SK-N-SH (cell line): ENCODE results near the gene CTXN3. TPM values are rescaled to one million over a fixed set of nuclear protein-coding genes. Genes with fewer than 3 reads are reported as not detected.

Experiments
- CTCF ChIA-PET: fragments of 300-600, 350-600 bp; formaldehyde crosslinking; extraction: SDS; loops from one replicate; lab custom pipeline; 2021; lab: Yijun Ruan, JAX
- POLR2A ChIA-PET: fragments of 350-600 bp; sonication (Branson Sonifier 250); formaldehyde crosslinking; extraction: SDS; loops from one replicate; lab custom pipeline; 2020; ENCODE audit warnings: antibody characterized with exemption, inconsistent platforms; lab: Yijun Ruan, JAX
- DNase-seq: peaks from one replicate; pipeline ENCODE4 v3.0.0; 2012
- H2AFZ ChIP-seq: fragments of 200-600 bp; sonication (generic); 2 replicates; pipeline ENCODE4 v1.8.1; 2016; ENCODE audit warnings: antibody characterized with exemption, mild to moderate bottlenecking, low read depth
- H3F3A ChIP-seq: fragments of 200-600 bp; sonication (generic); replicated peaks from 2 replicates; pipeline ENCODE3; 2016; ENCODE audit warnings: antibody characterized with exemption, mild to moderate bottlenecking; ENCODE audit not compliant: insufficient read depth
- H3K27ac ChIP-seq, 2 experiments: fragments of 200-500 bp in 1 of 2; fragments of 200-600 bp in 1 of 2; sonication (Bioruptor generic) in 1 of 2; sonication (generic), shearing (Covaris generic) in 1 of 2; 2 replicates each; pipeline versions ENCODE4 v1.5.1 to v1.6.1; 2014 to 2016; ENCODE audit warnings: low read depth in 2 of 2, inconsistent platforms in 1 of 2, low read length in 1 of 2, mild to moderate bottlenecking in 1 of 2, mixed read lengths in 1 of 2
- H3K27me3 ChIP-seq: fragments of 200-600 bp; sonication (generic), shearing (Covaris generic); 2 replicates; pipeline ENCODE4 v1.6.1; 2016; ENCODE audit warnings: mixed run types; ENCODE audit not compliant: insufficient read depth
- H3K36me3 ChIP-seq, 2 experiments: fragments of 200-500 bp in 1 of 2; fragments of 200-600 bp in 1 of 2; sonication (Bioruptor generic) in 1 of 2; sonication (generic) in 1 of 2; replicated peaks in 1 of 2; 2 replicates each; pipeline versions ENCODE3 to v1.5.1; 2014 to 2016; ENCODE audit warnings: low read length in 1 of 2, mild to moderate bottlenecking in 1 of 2; ENCODE audit not compliant: insufficient read depth in 2 of 2, control insufficient read depth in 1 of 2
- H3K4me1 ChIP-seq, 2 experiments: fragments of 200-500 bp in 1 of 2; fragments of 200-600 bp in 1 of 2; sonication (Bioruptor generic) in 1 of 2; sonication (generic), shearing (Covaris generic) in 1 of 2; 2 replicates each; pipeline versions ENCODE4 v1.5.1 to v1.6.1; 2014 to 2016; ENCODE audit warnings: low read depth in 1 of 2, low read length in 1 of 2, mixed run types in 1 of 2; ENCODE audit not compliant: insufficient read depth in 2 of 2, control insufficient read depth in 1 of 2
- H3K4me2 ChIP-seq: fragments of 200-600 bp; sonication (generic), shearing (Covaris generic); 2 replicates; pipeline ENCODE4 v1.6.1; 2017; ENCODE audit warnings: mixed run types
- H3K4me3 ChIP-seq, 2 experiments: fragments of 200-500 bp in 1 of 2; fragments of 200-600 bp in 1 of 2; sonication (Bioruptor generic) in 1 of 2; sonication (generic), shearing (Covaris generic) in 1 of 2; 2 replicates each; pipeline versions ENCODE4 v1.5.1 to v1.8.1; 2014 to 2016; ENCODE audit warnings: low read depth in 2 of 2, inconsistent platforms in 1 of 2, low read length in 1 of 2, mild to moderate bottlenecking in 1 of 2, mixed read lengths in 1 of 2, moderate library complexity in 1 of 2
- H3K79me2 ChIP-seq: fragments of 200-600 bp; sonication (generic); 2 replicates; pipeline ENCODE4 v1.8.1; 2017; ENCODE audit warnings: mild to moderate bottlenecking; ENCODE audit not compliant: insufficient read depth
- H3K9ac ChIP-seq: fragments of 200-600 bp; sonication (generic); 2 replicates; pipeline ENCODE4 v1.6.1; 2017; ENCODE audit warnings: mixed run types
- H3K9me2 ChIP-seq: fragments of 200-600 bp; sonication (generic); 2 replicates; pipeline ENCODE4 v1.6.1; 2017; ENCODE audit warnings: mixed run types
- H3K9me3 ChIP-seq: fragments of 200-600 bp; sonication (generic); 2 replicates; pipeline ENCODE4 v1.6.1; 2017; ENCODE audit warnings: mixed run types, mild to moderate bottlenecking, moderate library complexity
- H4K20me1 ChIP-seq: fragments of 200-600 bp; sonication (generic); 2 replicates; pipeline ENCODE4 v1.6.1; 2017; ENCODE audit warnings: mild to moderate bottlenecking, mixed run types; ENCODE audit not compliant: insufficient read depth
- CHD2 ChIP-seq: fragments of 150-350 bp; IDR thresholded peaks from 2 replicates; pipeline ENCODE4 v1.6.1; 2018; ENCODE audit warnings: low read length; ENCODE audit not compliant: partially characterized antibody
- FOXJ3 ChIP-seq: sonication (generic); formaldehyde crosslinking; IDR thresholded peaks from 2 replicates; pipeline ENCODE4 v1.5.1; 2020; ENCODE audit warnings: mild to moderate bottlenecking, missing genetic modification reagents
- NFIC ChIP-seq: IDR thresholded peaks from 2 replicates; pipeline ENCODE4 v1.4.0; 2012; ENCODE audit warnings: borderline replicate concordance
- POLR2AphosphoS5 ChIP-seq: IDR thresholded peaks from 2 replicates; pipeline ENCODE4 v1.6.1; 2012; ENCODE audit warnings: low read depth, low read length
- SIN3A ChIP-seq: IDR thresholded peaks from 2 replicates; pipeline ENCODE4 v1.6.1; 2012; ENCODE audit warnings: low read depth, mild to moderate bottlenecking, low read length, moderate library complexity, borderline replicate concordance
- TCF12 ChIP-seq: IDR thresholded peaks from 2 replicates; pipeline ENCODE4 v1.4.0; 2012
- YY1 ChIP-seq: IDR thresholded peaks from 2 replicates; pipeline ENCODE4 v1.4.0; 2012; ENCODE audit warnings: low read depth, mild to moderate bottlenecking
- WGBS: methylation state at CpG from one replicate; pipeline ENCODE4 v1.1.6; 2017; ENCODE audit warnings: low lambda C conversion rate; 5-methylcytosine and 5-hydroxymethylcytosine counted together
- polyA plus RNA-seq, 3 experiments: library from polyadenylated mRNA; depleted of rRNA; stranded (reverse); fragments of >200 nt; gene quantifications; 2 replicates each; pipeline ENCODE4 v1.2.3, GENCODE V29; 2012
- TF ChIP-seq, protein P1 (sequence below): IDR thresholded peaks from 2 replicates; pipeline ENCODE4; 2012
- TF ChIP-seq, protein P2 (sequence below): IDR thresholded peaks from 2 replicates; pipeline ENCODE4 v1.4.0; 2012; ENCODE audit warnings: low read depth
- TF ChIP-seq, protein P3 (sequence below): IDR thresholded peaks from 2 replicates; pipeline ENCODE4 v1.4.0; 2012; ENCODE audit warnings: low read depth, borderline replicate concordance
- TF ChIP-seq, protein P4 (sequence below): IDR thresholded peaks from 2 replicates; pipeline ENCODE4 v1.6.1; 2012; ENCODE audit warnings: mild to moderate bottlenecking, low read depth, low read length, moderate library complexity

The CTXN3 gene
- polyA plus RNA-seq, 1 of the 3 experiments (the other 2 are of a cell fraction) = not detected

DNA sequence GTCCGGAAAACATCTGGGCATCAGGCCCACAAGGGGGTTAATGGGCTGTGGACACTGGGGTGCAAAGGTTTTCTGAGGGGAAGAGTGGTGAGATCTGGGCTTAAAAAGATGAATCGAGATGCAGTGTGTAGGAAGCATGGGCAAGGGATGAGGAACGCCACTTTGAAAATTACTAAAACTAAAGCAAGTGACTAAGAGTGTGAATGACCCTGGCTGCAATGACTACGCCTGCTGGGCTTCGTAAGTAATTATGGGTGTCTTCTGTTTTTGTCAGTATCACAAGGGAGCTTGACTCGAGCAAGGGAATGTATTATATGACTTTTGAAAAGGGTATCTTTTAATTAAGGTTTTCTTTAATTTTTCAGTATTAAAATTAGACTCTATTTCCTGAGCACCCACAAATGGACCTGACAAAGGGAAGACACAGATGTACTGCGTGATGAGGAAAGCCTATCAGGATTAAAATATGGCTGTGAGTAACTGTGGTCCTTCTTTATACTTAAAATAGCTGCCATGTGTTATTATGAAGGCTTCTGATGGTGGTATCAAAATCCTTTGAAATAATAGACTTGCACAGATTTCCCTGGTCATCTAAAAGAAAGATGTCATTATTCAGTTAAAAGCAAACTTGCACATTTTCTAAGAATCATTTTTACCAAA is 4.2 kb downstream of the CTXN3 start:
- Histone ChIP-seq H3K9me3 (no peaks in the 10 kb centered on the region), H4K20me1 (no peaks in the 10 kb centered on the region), H3K4me3 (no peak overlapping the region), H3K4me2 (no peak overlapping the region), H3K27ac (no peak overlapping the region), H3K79me2 (no peaks in the 10 kb centered on the region), H3K9ac (no peak overlapping the region), H3K36me3 (no peaks in the 10 kb centered on the region), H2AFZ (no peak overlapping the region), H3K9me2 (no peaks in the 10 kb centered on the region)
- DNase-seq = no peak
- 19% methylated on average over 7 of the region's 7 CpGs for WGBS
- TF ChIP-seq, protein P1, sequence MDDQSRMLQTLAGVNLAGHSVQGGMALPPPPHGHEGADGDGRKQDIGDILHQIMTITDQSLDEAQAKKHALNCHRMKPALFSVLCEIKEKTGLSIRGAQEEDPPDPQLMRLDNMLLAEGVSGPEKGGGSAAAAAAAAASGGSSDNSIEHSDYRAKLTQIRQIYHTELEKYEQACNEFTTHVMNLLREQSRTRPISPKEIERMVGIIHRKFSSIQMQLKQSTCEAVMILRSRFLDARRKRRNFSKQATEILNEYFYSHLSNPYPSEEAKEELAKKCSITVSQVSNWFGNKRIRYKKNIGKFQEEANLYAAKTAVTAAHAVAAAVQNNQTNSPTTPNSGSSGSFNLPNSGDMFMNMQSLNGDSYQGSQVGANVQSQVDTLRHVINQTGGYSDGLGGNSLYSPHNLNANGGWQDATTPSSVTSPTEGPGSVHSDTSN = no peak
- TF ChIP-seq POLR2AphosphoS5 = no peak
- TF ChIP-seq CHD2 = no peak
- no peak for TF ChIP-seq NFIC
- TF ChIP-seq SIN3A = no peak
- TF ChIP-seq, protein P2, sequence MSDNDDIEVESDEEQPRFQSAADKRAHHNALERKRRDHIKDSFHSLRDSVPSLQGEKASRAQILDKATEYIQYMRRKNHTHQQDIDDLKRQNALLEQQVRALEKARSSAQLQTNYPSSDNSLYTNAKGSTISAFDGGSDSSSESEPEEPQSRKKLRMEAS = no peak
- no peak for TF ChIP-seq FOXJ3 (CRISPR knock-in tag)
- TF ChIP-seq, protein P3, sequence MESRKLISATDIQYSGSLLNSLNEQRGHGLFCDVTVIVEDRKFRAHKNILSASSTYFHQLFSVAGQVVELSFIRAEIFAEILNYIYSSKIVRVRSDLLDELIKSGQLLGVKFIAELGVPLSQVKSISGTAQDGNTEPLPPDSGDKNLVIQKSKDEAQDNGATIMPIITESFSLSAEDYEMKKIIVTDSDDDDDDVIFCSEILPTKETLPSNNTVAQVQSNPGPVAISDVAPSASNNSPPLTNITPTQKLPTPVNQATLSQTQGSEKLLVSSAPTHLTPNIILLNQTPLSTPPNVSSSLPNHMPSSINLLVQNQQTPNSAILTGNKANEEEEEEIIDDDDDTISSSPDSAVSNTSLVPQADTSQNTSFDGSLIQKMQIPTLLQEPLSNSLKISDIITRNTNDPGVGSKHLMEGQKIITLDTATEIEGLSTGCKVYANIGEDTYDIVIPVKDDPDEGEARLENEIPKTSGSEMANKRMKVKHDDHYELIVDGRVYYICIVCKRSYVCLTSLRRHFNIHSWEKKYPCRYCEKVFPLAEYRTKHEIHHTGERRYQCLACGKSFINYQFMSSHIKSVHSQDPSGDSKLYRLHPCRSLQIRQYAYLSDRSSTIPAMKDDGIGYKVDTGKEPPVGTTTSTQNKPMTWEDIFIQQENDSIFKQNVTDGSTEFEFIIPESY = no peak
- TF ChIP-seq TCF12 = no peak
- TF ChIP-seq YY1 = no peak
- TF ChIP-seq, all 33 proteins: peak for 0
- POLR2A ChIA-PET = no interaction called here
- Histone ChIP-seq H3F3A (no peaks in the 10 kb centered on the region), H3K4me1 (no peaks in the 10 kb centered on the region), H3K27me3 (peaks cover 40% of the 10 kb centered on the region)
- CTCF ChIA-PET = interaction anchor here (0.8 kb wide), 1 partner anchor 19 kb away, joined by 3 read pairs; no protein-coding TSS in a partner anchor

DNA sequence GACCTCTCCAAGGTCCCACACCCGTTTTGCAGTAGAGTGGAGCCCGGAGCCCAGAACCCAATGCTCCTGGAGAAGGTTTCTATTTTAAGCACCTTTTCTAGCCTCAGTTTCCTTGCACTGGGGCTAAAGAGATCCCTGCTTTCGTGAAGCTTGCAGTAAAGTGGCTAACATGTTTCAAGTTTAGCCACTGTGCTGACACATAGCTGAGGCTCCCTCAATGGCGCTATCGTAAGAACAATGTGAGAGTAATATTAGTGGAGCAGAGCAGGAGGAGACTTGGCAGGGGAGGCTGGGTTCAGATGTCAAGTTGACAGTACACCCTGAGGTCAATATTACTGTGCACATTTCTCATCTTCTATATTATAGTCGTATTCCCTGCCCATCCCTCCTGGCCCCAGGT is 7.9 kb downstream of the CTXN3 start:
- Histone ChIP-seq H3K4me3 (no peak overlapping the region), H3K36me3 (no peaks in the 10 kb centered on the region), H3K4me1 (no peaks in the 10 kb centered on the region), H3K9me3 (no peaks in the 10 kb centered on the region), H3K4me2 (no peak overlapping the region)
- TF ChIP-seq, protein P1 = no peak
- TF ChIP-seq, protein P4, sequence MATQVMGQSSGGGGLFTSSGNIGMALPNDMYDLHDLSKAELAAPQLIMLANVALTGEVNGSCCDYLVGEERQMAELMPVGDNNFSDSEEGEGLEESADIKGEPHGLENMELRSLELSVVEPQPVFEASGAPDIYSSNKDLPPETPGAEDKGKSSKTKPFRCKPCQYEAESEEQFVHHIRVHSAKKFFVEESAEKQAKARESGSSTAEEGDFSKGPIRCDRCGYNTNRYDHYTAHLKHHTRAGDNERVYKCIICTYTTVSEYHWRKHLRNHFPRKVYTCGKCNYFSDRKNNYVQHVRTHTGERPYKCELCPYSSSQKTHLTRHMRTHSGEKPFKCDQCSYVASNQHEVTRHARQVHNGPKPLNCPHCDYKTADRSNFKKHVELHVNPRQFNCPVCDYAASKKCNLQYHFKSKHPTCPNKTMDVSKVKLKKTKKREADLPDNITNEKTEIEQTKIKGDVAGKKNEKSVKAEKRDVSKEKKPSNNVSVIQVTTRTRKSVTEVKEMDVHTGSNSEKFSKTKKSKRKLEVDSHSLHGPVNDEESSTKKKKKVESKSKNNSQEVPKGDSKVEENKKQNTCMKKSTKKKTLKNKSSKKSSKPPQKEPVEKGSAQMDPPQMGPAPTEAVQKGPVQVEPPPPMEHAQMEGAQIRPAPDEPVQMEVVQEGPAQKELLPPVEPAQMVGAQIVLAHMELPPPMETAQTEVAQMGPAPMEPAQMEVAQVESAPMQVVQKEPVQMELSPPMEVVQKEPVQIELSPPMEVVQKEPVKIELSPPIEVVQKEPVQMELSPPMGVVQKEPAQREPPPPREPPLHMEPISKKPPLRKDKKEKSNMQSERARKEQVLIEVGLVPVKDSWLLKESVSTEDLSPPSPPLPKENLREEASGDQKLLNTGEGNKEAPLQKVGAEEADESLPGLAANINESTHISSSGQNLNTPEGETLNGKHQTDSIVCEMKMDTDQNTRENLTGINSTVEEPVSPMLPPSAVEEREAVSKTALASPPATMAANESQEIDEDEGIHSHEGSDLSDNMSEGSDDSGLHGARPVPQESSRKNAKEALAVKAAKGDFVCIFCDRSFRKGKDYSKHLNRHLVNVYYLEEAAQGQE = no peak
- TF ChIP-seq, all 33 proteins: peak for 0
- Histone ChIP-seq H4K20me1 (no peaks in the 10 kb centered on the region), H3K27ac (no peak overlapping the region), H3K9ac (no peak overlapping the region), H3K9me2 (no peaks in the 10 kb centered on the region), H3K79me2 (no peaks in the 10 kb centered on the region), H2AFZ (no peak overlapping the region), H3K27me3 (peaks cover 31% of the 10 kb centered on the region), H3F3A (no peaks in the 10 kb centered on the region)
- 24% methylated on average over 6 of the region's 6 CpGs for WGBS
- POLR2A ChIA-PET = no interaction called here
- no peak for DNase-seq
- CTCF ChIA-PET = no interaction called here
